SK-N-MC (cell line): Measurements from ENCODE around the gene VWC2.

ENCODE experiments used
- EZH2 ChIP-seq: fragments of 200-600 bp; sonication (generic); IDR thresholded peaks from one replicate; pipeline ENCODE4 v1.6.1; 2017; ENCODE audit warnings: antibody characterized with exemption
- FOXP2 ChIP-seq: optimal IDR thresholded peaks from 2 replicates; pipeline ENCODE3; 2011; ENCODE audit warnings: mild to moderate bottlenecking, moderate library complexity; ENCODE audit not compliant: insufficient read depth; ENCODE audit errors: extremely low read length, control extremely low read depth

DNA sequence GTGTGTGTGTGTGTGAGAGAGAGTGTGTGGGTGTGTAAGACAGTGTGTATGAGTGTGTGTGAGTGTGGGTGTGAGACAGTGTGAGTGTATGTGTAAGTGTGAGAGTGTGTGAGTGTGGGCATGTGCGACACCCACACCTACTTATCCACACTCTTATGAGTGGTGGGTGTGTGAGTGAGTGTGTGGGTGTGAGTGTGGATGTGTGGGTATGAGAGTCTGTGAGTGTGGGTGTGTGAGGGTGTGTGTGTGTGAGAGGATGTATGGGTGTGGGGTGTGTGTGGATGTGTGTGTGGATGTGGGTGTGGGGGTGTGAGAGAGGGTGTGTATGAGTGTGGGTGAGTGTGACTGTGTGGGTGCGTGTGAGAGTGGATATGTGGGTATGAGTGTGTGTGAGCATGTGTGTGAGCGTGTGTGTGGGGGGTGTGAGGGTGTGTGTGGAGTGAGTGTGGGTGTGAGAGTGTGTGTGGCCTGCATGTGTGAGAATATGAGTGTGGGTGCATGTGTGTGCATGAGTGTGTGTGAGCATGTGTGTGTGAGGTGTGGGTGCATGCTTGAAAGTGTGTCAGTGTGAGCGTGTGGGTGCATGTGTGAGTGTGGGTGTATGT lies 15.1 kb downstream of the VWC2 start:
- TF ChIP-seq FOXP2 (no peak), EZH2 (no peak)
